Fibroblast of skin of right biceps (primary cell): ENCODE measurements around the gene ACTG2.
"Not testable (repeated sequence)": the region's sequence is repeated elsewhere in the genome, so short reads cannot be mapped to it uniquely, and the experiment has no call there.

ENCODE experiments used
- DNase-seq: peaks from one replicate; pipeline ENCODE4 v3.0.0-alpha.2; 2013

Gene ACTG2

GRCh38 chr2:73892631-73893329 is at the start of gene ACTG2:
Gene ACTG2 (plus strand): TSS chr2:73893008. CDS start chr2:73901312, 8,304 bp downstream.
- DNase-seq: peak; percentile 72

GRCh38 chr2:73844087-73844486 is 48.7 kb upstream of the ACTG2 start:
- DNase-seq: no peak

- no peak for DNase-seq
These were observed 42.8 kb upstream of the ACTG2 start for GRCh38 chr2:73850009-73850408.

GRCh38 chr2:73851274-73851673 is 41.5 kb upstream of the ACTG2 start:
- DNase-seq: no peak

DNA sequence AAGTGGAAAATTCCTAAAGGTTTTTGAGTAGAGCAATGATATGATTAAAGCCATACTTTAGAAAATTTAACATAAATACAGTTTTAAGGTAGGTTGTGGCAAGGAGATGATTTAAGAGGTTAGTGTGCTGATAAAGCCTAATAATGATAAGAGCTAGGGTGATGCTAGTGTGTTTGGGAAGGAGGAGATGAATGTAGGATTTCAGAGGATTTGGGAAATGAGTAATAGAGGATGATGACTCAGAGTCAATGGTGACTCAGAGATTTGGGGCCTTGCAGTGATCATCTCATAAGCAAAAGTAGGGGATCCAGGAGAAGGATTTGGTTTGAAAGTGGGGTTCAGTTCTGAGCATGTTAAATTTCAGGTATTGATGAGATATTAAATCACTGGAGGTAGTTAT is 40.8 kb upstream of the ACTG2 start:
- peak; percentile 85 for DNase-seq

GRCh38 chr2:73855526-73855925 is 37.3 kb upstream of the ACTG2 start:
- no peak for DNase-seq

DNA sequence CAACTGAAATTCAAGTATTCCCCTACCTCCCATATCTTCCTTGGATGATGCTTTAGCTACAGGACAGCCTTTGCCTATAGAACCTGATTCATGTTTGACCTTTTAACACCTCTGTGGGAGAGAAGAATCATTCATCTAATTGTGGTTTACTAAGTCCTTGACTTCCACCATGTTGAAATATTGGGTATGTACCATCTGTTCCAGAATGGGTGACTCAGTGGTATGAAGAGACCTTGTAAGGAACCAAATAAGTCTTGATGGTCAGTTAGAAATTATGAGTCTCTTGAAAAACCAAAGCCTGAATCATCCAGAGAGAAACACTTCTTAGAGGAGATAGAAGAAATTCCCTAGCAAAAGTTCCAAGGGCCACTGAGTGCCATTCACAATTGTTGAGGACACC is 36.6 kb upstream of the ACTG2 start:
- peak; percentile 97 for DNase-seq

DNA sequence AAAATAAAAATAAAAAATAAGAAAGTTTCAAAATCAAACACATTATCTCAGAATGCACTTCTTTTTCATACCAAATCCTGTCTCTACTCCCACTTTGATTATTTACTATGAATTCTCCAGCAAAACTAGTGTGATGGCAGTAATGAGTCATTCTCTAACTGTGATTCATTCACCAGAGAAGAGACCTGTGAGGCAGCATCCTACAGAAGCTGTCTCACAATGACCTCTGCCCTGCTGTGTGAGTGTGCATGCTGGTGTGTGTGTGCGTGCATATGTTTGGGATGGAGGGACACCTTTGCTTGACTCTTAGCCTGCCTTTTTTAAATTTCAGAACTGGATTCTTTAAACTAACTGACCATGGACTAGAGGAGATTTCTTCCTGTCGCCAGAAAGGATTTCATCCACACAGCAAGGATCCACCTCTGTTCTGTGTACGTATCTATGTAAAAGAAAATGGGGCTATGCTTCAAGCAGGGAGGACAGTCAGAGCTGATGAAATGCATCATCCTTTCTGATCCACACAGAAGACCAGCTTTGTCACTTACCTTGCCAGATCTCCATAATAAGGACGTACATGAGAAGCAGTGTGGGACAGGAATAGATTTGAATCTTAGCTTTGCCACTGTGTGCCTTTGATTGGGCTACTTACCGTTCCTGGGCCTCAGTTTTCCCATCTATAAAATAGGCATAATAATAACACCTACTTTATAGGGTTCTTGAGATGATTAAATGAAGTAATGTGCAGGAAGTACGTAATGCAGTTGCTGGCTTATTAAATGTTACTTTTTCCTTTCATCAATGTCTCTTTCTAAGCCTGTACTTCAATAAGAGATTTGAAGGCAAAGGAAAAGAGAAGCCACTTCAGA is 32.9 kb upstream of the ACTG2 start:
- DNase-seq: peak; percentile 90

GRCh38 chr2:73862987-73863386 is 29.8 kb upstream of the ACTG2 start:
- DNase-seq: no peak

DNA sequence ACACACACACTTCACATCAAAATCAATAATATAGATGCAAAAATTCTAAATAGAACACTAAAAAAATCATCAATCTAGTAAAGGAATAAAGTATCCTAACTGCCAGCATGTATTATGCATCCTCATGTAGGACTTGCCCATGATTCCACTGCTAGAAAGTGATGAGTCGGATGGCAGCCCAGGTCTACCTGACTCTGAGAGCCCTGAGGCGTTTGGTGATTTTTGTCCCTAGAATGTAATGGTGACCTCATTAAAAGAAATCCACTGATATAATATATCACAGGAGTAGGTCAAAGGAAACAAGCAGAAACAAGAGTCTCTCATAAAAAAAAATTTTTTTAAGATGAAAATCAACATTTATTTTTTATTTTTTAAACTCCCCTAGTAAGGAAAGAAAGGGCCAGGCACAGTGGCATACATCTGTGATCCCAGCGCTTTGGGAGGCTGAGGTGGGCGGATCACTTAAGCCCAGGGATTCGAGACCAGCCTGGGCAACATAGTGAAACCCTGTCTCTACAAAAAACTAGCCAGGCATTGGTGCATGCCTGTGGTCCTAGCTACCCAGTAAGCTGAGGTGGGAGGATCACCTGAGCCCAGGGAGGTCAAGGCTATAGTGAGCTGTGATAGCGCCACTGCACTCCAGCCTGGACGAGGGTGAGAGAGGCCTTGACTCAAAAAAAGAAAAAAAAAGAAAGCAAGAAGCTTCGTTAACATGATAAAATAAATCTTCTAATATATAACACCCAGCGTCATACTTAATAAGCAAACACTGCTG is 24.4 kb upstream of the ACTG2 start:
- DNase-seq: no peak

- peak; percentile 81 for DNase-seq
These were observed 22.7 kb upstream of the ACTG2 start for GRCh38 chr2:73870084-73870483.

DNA sequence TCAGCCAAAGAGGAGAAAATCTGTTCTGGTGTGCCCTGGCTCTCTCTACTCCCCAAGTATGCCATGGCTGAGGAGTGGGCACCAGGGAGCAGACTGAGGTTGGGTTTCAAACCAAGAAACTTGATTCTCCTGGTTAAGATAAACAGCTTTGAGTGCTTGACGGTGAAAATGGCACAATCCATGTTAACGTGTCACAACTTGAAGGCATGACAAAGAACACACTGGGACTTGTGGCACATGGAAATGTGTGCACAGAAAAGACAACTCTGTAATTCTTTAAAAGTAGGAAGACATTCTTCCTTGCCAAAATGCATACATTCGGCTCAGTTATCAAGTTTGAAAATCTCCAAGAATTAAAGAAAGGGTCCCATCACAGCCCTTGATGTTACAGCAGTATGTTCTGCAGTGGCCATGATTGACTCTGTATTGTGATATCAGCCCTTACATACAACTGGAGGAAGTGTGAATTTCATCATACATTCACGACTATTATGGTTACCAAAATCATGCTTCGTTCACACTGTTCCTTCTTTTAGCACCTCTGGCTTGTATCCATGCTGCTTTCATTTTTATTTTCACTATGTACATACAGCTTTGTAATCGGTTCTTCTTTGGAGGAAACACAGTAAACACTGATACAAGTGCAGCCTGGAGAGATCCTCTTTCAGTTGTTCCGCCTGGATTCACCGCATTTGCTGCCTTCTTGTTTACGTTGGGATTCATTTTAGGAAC is 15.6 kb upstream of the ACTG2 start:
- DNase-seq: no peak

- not testable (repeated sequence) for DNase-seq
These were observed 14.8 kb upstream of the ACTG2 start for GRCh38 chr2:73877984-73878383.

- no peak for DNase-seq
These were observed 7.4 kb upstream of the ACTG2 start for GRCh38 chr2:73885406-73885805.

DNA sequence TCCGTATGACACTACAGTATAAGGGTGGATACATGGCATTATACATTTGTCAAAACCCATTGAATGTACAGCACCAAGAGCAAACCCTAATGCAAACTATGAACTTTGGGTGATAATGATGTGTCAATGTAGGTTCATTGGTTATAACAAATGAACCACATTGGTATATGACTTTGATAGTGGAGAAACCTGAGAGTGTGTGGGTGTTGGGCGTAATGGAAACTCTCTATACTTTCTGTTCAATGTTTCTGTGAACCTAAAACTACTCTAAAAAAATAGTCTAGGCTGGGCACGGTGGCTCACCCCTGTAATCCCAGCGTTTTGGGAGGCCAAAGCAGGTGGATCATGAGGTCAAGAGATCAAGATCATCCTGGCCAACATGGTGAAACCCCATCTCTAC is 6.5 kb upstream of the ACTG2 start:
- no peak for DNase-seq

- not testable (repeated sequence) for DNase-seq
These were observed 5.0 kb upstream of the ACTG2 start for GRCh38 chr2:73887596-73888353.

GRCh38 chr2:73888388-73888787 is 4.4 kb upstream of the ACTG2 start:
- no peak for DNase-seq

GRCh38 chr2:73889206-73889605 is 3.6 kb upstream of the ACTG2 start:
- DNase-seq: no peak

DNA sequence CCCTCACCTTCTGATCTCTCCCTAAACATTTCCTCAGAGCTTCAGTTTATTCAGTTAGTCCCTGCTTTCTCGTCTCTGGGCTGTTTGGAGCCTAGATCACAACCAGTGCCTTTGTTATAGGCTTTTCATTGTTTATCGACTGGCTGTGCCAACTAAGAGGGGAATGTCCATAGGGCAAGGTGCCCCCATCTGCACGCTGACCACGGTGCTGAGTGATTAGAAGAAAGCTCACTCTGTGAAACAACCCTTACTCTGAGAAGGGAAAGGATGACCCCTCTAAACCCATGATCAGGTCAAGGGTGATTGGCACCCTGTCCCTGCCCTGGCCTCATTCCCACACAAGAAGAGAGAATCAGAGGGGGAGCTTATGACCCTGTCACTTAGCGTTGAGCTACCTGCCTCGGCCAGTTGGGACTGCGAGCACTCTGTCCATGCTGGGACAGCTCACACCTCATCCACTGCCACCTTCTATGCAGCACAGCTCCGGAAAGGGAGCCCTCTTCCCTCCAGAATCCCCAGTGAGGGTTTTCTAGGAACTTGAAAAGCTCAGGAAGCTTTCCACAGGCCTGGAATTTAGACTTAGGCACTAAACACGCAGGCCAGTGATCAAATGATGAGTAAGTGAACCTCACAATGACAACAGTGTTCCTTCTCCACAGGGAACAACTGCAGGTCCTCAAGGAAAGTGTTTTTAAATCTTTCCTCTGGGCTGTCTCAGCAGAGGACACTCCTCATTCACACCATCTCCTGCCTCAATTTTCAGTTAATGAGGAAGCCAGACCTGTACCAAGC is 2.3 kb upstream of the ACTG2 start:
- peak; percentile 25 for DNase-seq

DNA sequence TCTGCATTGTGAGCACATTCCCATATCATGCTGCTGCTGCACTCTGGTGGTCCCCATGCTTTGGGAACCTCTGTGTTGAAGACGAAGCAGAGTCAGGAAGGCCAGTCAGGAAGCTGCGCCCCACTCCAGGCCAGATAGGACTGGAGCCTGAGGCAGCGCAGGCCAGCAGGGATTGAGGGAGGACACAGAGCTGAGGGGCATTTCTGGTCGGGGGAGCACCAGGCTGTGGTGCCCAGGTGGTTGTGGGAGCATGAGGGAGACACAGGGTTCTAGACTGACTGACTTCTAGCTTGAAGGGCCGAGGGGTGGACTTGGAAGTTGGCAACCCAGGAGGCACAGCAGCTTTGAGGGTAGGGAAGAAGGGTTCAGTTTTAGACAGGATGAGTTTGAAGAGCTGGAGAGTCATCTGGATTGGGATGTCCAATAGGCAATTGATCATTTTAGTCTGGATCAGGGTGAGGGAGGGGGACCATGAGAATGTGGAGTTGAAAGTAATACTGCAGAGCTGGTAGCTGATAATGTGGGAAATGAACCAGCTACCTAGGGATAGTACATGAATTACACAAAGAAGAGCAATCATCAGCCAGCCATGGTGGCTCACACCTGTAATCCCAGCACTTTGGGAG is 1.4 kb upstream of the ACTG2 start:
- no peak for DNase-seq
